ENCODE results near the gene POLR2C. TPM values are rescaled to one million over a fixed set of nuclear protein-coding genes. Genes with fewer than 3 reads are reported as not detected.

The POLR2C gene
- total and polyA plus RNA-seq, 10 of the 15 experiments (the other 5 are each of a cell fraction or from before 2014, with no cell fraction given), result 26.9 to 93.0 (median 57.8) TPM

DNA sequence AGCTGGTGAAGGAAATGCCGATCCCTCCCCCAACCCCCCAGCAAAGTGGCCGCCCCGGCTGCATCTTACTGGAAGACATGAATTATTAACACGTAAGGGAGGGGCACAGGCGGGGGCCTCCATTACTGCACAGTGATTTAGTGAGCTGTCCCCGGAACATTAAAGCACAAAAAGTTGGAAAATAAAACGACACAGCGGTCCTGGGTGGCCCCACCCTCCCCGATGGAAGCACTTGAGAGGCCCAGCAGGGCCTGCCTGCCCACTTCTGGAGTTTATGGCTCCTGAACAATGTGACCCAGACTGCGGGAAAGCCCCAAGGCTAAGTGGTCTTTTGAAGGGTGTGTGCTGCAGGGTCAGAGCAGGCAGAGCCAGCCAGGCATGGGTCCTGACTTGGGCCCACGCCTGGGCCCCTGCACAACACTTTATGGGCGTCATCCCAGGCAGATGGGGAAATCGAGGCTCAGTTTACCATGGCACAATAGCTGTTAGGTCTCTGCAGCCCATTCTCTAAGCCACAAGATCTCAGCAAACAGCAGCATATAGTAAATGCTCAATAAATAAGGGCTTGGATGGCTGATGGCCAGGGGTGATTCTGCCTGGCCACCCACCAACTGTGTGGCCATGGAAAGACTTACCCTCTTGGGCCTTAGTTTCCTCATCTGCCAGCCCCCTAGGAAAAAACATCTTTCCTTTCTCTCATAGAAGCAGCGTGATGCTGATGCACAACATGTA is 51.1 kb downstream of the POLR2C start:
- ATAC-seq (0 out of 3 replicates have a peak, but pooled peaks have one; percentile 14), FAIRE-seq (no peak), DNase-seq (ENCODE audit: low read depth, low spot score) (no peak)
- Histone ChIP-seq H2AFZ (ENCODE audit: control insufficient read depth, low read depth, low read length) (no peak overlapping the region), H4K20me1 (ENCODE audit: control insufficient read depth, insufficient read depth) (no peaks in the 10 kb centered on the region), H3K4me1 (ENCODE audit: control insufficient read depth, insufficient read depth, low read length) (no peaks in the 10 kb centered on the region), H3K9ac (ENCODE audit: control insufficient read depth, insufficient read depth, low read length) (no peak overlapping the region), H3K79me2 (ENCODE audit: control insufficient read depth, insufficient read depth, low read length) (no peaks in the 10 kb centered on the region), H3K27ac (ENCODE audit: control insufficient read depth, insufficient read depth) (no peak overlapping the region), H3K4me2 (ENCODE audit: control insufficient read depth, insufficient read depth) (no peak overlapping the region), H3K9me3 (replicated peaks; ENCODE audit: control insufficient read depth, insufficient read depth, low read length) (no peaks in the 10 kb centered on the region), H3K36me3 (ENCODE audit: control insufficient read depth in 2 of 2, insufficient read depth in 2 of 2, low read length in 1 of 2) (peaks cover 0 to 3% of the 10 kb centered on the region in 2 experiments; a peak in 2 of 4 replicates), H3K4me3 (no peak overlapping the region), H3K27me3 (replicated peaks in 1 of 2; ENCODE audit: control insufficient read depth in 2 of 2, insufficient read depth in 2 of 2, low read length in 1 of 2) (no peaks in the 10 kb centered on the region)
- CTCF ChIA-PET, result interaction anchor here (0.9 to 2.1 kb wide), 5 partner anchors 9 to 95 kb away, joined by 3 to 8 read pairs (median 6); partner anchors contain the start of gene POLR2C
- SMC1A ChIA-PET (ENCODE audit: uncharacterized antibody, unreplicated experiment), result interaction anchor here (1.0 to 1.3 kb wide), 3 partner anchors 26 to 93 kb away, joined by 3 to 6 read pairs (median 3); no protein-coding TSS in a partner anchor
- intact Hi-C loops (cut with micrococcal nuclease; ENCODE audit: unreplicated experiment) (no loop called here), in situ Hi-C loops (cut with MboI) (no loop called here)
- TF ChIP-seq TBL1XR1 (IDR thresholded peaks at IDR 0.05; ENCODE audit: low read depth, low read length), result no peak
- BruUV-seq (replicated peaks), result no TSS peak
- POLR2A ChIA-PET, result no interaction called here
- WGBS (ENCODE audit: insufficient coverage, insufficient replicate concordance, low lambda C conversion rate, missing lambda C conversion rate), result 65% methylated on average over 14 of the region's 14 CpGs
- RAD21 ChIA-PET (ENCODE audit: unreplicated experiment), result interaction anchor here (1.1 to 1.2 kb wide), 2 partner anchors 9 to 93 kb away, joined by 3 to 4 read pairs; no protein-coding TSS in a partner anchor

- 87% methylated on average over 4 of the region's 4 CpGs for WGBS (ENCODE audit: insufficient coverage, insufficient replicate concordance, low lambda C conversion rate, missing lambda C conversion rate)
- RAD21 ChIA-PET (ENCODE audit: unreplicated experiment), result interaction anchor here (1.1 to 1.2 kb wide), 2 partner anchors 8 to 94 kb away, joined by 3 to 4 read pairs; no protein-coding TSS in a partner anchor
- TF ChIP-seq, protein P1, sequence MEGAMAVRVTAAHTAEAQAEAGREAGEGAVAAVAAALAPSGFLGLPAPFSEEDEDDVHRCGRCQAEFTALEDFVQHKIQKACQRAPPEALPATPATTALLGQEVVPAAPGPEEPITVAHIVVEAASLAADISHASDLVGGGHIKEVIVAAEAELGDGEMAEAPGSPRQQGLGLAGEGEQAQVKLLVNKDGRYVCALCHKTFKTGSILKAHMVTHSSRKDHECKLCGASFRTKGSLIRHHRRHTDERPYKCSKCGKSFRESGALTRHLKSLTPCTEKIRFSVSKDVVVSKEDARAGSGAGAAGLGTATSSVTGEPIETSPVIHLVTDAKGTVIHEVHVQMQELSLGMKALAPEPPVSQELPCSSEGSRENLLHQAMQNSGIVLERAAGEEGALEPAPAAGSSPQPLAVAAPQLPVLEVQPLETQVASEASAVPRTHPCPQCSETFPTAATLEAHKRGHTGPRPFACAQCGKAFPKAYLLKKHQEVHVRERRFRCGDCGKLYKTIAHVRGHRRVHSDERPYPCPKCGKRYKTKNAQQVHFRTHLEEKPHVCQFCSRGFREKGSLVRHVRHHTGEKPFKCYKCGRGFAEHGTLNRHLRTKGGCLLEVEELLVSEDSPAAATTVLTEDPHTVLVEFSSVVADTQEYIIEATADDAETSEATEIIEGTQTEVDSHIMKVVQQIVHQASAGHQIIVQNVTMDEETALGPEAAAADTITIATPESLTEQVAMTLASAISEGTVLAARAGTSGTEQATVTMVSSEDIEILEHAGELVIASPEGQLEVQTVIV (IDR thresholded peaks at IDR 0.05; ENCODE audit: borderline replicate concordance, partially characterized antibody), result no peak
- TF ChIP-seq FOXK2 (IDR thresholded peaks at IDR 0.05) (no peak), KLF5 (IDR thresholded peaks at IDR 0.05; ENCODE audit: partially characterized antibody) (no peak), EED (IDR thresholded peaks at IDR 0.05; ENCODE audit: low read depth) (no peak), NFIC (IDR thresholded peaks at IDR 0.05; ENCODE audit: low read depth, low read length) (no peak), GABPA (IDR thresholded peaks at IDR 0.05; ENCODE audit: low read depth) (no peak), CTCF (IDR thresholded peaks at IDR 0.05 in 2 of 3, conservative IDR thresholded peaks at IDR 0.05 in 1 of 3; ENCODE audit: control insufficient read depth in 2 of 3, extremely low read depth in 1 of 3, insufficient read depth in 1 of 3, low read depth in 3 of 3, low read length in 3 of 3) (no peak), STAT1 (conservative IDR thresholded peaks at IDR 0.05) (no peak), HDGF (IDR thresholded peaks at IDR 0.05) (no peak), SIN3A (IDR thresholded peaks at IDR 0.05; ENCODE audit: low read depth, low read length) (no peak), MYC (IDR thresholded peaks at IDR 0.05; ENCODE audit: insufficient read depth, insufficient read length, insufficient replicate concordance, low read length, severe bottlenecking) (no peak)
Observed at GRCh38 chr16:57514371-57514770, 51.9 kb downstream of the POLR2C start.

More at GRCh38 chr16:57514371-57514770, 51.9 kb downstream of the POLR2C start:
- POLR2A ChIA-PET, result no interaction called here
- no peak overlapping the region for H2AFZ ChIP-seq (ENCODE audit: control insufficient read depth, low read depth, low read length)
- H3K27me3 ChIP-seq (replicated peaks in 1 of 2; ENCODE audit: control insufficient read depth in 2 of 2, insufficient read depth in 2 of 2, low read length in 1 of 2), result no peaks in the 10 kb centered on the region
- peaks cover 0 to 3% of the 10 kb centered on the region in 2 experiments; a peak in 2 of 4 replicates for H3K36me3 ChIP-seq (ENCODE audit: control insufficient read depth in 2 of 2, insufficient read depth in 2 of 2, low read length in 1 of 2)
- DNase-seq (ENCODE audit: low read depth, low spot score) (no peak), ATAC-seq (no peak), FAIRE-seq (no peak)
- no peaks in the 10 kb centered on the region; the same call in 1 of the 2 replicates for H4K20me1 ChIP-seq (ENCODE audit: control insufficient read depth, insufficient read depth)
- H3K4me3 ChIP-seq, result no peak overlapping the region
- CTCF ChIA-PET, result interaction anchor here (0.9 to 2.1 kb wide), 6 partner anchors 8 to 96 kb away, joined by 3 to 8 read pairs (median 5); partner anchors contain the start of gene POLR2C
- intact Hi-C loops (cut with micrococcal nuclease; ENCODE audit: unreplicated experiment) (no loop called here), in situ Hi-C loops (cut with MboI) (no loop called here)
- H3K9ac ChIP-seq (ENCODE audit: control insufficient read depth, insufficient read depth, low read length), result no peak overlapping the region
- H3K9me3 ChIP-seq (replicated peaks; ENCODE audit: control insufficient read depth, insufficient read depth, low read length), result no peaks in the 10 kb centered on the region
- no peak overlapping the region for H3K27ac ChIP-seq (ENCODE audit: control insufficient read depth, insufficient read depth)
- no peaks in the 10 kb centered on the region for H3K79me2 ChIP-seq (ENCODE audit: control insufficient read depth, insufficient read depth, low read length)
- SMC1A ChIA-PET (ENCODE audit: uncharacterized antibody, unreplicated experiment), result interaction anchor here (0.6 to 1.3 kb wide), 3 partner anchors 27 to 94 kb away, joined by 3 to 6 read pairs (median 3); no protein-coding TSS in a partner anchor
- no TSS peak for BruUV-seq (replicated peaks)
- H3K4me2 ChIP-seq (ENCODE audit: control insufficient read depth, insufficient read depth), result no peak overlapping the region
- no peaks in the 10 kb centered on the region for H3K4me1 ChIP-seq (ENCODE audit: control insufficient read depth, insufficient read depth, low read length)
